IPS-18a (cell line): Measurements from ENCODE around the gene GRID1.

Experiments used
- H3K27ac ChIP-seq: one replicate; pipeline ENCODE4 v1.5.1; 2013; ENCODE audit warnings: low read length
- H3K27me3 ChIP-seq: one replicate; pipeline ENCODE4 v1.6.1; 2013; ENCODE audit warnings: mild to moderate bottlenecking, low read length; ENCODE audit not compliant: control insufficient read depth, insufficient read depth
- H3K36me3 ChIP-seq: one replicate; pipeline ENCODE4 v1.6.1; 2013; ENCODE audit warnings: low read depth, low read length; ENCODE audit not compliant: control insufficient read depth
- H3K4me1 ChIP-seq: one replicate; pipeline ENCODE4 v1.6.1; 2013; ENCODE audit warnings: low read depth, low read length; ENCODE audit not compliant: control insufficient read depth
- H3K4me3 ChIP-seq: one replicate; pipeline ENCODE4 v1.5.1; 2013; ENCODE audit warnings: low read length
- H3K9ac ChIP-seq: one replicate; pipeline ENCODE4 v1.6.1; 2013; ENCODE audit warnings: mild to moderate bottlenecking, low read length, moderate library complexity
- H3K9me3 ChIP-seq: one replicate; pipeline ENCODE4 v1.6.1; 2013; ENCODE audit warnings: low read depth, low read length; ENCODE audit not compliant: control insufficient read depth

GRID1 gene

DNA sequence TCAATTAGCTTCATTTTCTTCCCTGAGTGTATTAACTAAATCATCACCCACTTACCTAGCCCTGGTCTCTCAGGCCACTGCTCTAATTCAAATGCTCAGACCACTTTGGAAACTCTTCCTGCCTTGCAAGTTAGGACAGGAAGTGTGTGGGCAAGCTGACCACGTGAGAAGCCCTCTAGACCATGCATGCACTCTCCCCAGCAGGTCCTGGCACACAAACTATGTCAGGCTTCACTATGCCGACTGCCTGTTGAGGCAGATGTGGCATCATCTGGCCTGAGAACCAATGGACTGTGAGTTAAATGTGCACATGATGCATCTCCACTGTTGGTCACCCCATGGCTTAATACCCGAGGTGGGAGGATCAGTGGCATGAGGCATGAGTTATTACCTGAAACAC is 439.6 kb downstream of the GRID1 start:
- Histone ChIP-seq H3K4me1 (no peaks in the 10 kb centered on the region), H3K27ac (no peak overlapping the region), H3K36me3 (no peaks in the 10 kb centered on the region), H3K9me3 (no peaks in the 10 kb centered on the region), H3K9ac (no peak overlapping the region), H3K4me3 (no peak overlapping the region), H3K27me3 (no peaks in the 10 kb centered on the region)

DNA sequence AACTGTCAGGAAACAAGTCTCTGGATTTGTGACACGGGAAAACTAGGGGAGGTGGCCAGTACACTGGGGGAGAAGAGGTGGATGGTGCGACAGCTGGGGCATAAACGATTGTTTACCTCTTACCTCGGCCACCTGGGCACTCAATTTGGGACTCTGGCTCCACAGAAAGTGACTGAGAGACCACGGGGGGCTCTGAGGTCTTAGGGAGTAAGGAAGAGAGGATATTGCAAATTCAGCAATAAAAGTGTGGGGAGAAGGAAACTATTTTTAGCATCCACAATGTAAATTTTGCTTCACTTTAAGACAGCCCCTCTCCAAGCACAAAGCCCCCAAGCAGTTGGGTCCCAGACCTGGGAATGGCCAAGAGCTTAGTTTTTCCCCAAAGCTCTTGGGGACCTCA is 440.5 kb downstream of the GRID1 start:
- no peak overlapping the region for H3K9ac ChIP-seq
- no peaks in the 10 kb centered on the region for H3K4me1 ChIP-seq
- no peaks in the 10 kb centered on the region for H3K27me3 ChIP-seq
- H3K4me3 ChIP-seq: no peak overlapping the region
- no peaks in the 10 kb centered on the region for H3K36me3 ChIP-seq
- no peaks in the 10 kb centered on the region for H3K9me3 ChIP-seq
- H3K27ac ChIP-seq: no peak overlapping the region

DNA sequence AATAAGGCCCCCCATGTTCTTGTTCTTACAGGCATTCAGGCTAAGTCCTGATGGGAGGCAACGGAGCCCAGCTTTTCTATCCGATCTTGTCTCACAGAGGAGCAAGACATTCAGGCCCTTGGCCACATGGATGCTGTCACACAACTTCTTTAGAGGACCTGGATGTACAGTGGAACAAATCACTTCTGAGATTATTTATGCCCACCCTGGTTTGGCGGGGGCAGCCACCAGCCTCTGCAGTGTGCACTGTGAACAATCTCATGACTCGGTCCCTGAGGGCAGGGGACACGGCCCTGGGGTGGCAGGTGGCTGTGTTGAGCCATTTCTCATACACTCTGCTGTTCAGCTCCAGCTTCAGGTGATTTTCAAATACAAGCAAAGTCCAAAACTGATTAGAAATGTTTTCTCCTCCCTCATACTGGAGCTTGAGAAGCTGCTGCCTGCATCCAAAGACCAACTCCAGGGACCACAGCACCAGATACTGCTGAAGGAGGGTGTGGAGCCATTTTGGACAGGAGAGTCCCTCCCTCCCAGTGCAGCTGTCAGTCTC is 441.3 kb downstream of the GRID1 start:
- H3K27ac ChIP-seq: no peak overlapping the region
- no peaks in the 10 kb centered on the region for H3K9me3 ChIP-seq
- H3K4me3 ChIP-seq: no peak overlapping the region

DNA sequence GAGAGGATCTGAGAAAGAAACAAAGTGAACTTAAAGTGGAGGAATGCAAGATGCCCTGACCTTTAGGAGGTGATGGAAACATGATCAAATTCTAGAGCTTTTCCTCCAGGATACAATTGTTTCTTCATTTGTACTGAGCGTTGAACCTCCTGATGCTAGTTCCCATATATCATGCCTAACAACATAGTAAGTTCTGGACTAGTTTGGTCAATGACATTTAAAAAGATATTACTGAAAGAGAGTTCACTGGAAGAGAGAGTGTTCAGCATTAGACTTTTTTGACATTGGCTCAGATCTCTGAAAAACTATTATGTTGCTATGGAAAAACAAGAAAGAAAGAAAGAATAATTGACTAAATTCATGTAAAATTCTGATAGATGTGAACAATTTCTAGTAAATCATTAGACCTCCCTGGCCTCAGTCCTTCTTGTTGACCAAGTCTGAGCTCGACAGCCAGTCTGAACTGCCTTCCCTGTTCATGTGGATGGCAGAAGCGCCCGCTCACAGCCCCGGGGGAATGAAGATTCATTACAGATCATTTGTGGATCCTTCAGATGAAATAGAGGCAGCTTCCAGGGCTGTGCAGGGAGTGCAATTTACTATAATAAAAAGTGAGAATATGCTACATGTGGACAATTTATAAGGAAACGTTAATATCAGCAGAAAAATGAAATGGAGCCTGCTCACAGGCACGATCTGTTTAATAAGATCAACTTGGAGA is 442.1 kb downstream of the GRID1 start:
- Histone ChIP-seq H3K4me3 (no peak overlapping the region), H3K9ac (no peak overlapping the region), H3K27me3 (no peaks in the 10 kb centered on the region), H3K36me3 (no peaks in the 10 kb centered on the region), H3K4me1 (peaks cover 4% of the 10 kb centered on the region), H3K9me3 (no peaks in the 10 kb centered on the region), H3K27ac (no peak overlapping the region)

More for the DNA sequence above, 441.3 kb downstream of the GRID1 start:
- Histone ChIP-seq H3K27me3 (no peaks in the 10 kb centered on the region), H3K4me1 (no peaks in the 10 kb centered on the region), H3K9ac (no peak overlapping the region), H3K36me3 (no peaks in the 10 kb centered on the region)

DNA sequence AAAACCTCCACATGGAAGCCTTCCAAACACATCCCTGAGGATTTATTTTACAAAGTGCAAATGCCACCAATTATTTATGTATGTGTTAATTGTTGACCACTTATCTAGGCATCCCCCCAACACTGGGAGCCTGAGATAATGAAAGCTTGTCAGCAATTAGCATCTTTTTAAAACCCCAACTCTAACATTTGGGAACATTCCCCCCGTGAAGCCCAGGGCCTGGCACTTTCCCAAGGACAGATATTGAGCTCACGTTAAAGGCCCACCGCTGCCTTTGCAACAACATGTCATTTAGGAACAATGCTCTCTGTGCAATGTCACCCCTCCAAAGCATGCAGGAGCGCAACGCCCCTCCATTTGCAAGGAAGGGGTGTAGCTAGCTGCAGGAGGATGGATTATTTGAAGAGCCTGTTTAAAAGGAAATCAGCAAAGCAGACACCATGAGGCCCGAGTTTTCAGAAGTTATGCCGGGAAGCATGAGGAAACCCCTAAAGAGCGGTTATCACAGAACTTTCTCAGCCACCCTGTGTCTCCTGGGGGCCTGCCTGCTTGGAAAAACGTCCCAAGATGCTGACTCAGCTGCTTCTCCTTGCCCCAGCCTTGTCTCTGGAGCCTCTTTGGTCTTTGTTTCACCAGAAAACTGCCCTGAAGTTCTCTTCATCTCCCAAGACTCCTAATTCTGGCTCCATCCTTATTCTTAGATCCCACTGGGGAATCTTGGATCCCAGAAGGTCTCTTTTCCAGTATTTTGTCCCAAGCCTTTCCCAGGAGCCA is 444.1 kb downstream of the GRID1 start:
- no peak overlapping the region for H3K27ac ChIP-seq
- H3K4me3 ChIP-seq: no peak overlapping the region
- peaks cover 5% of the 10 kb centered on the region for H3K4me1 ChIP-seq
- no peaks in the 10 kb centered on the region for H3K36me3 ChIP-seq
- H3K9me3 ChIP-seq: no peaks in the 10 kb centered on the region
- no peak overlapping the region for H3K9ac ChIP-seq
- H3K27me3 ChIP-seq: no peaks in the 10 kb centered on the region

DNA sequence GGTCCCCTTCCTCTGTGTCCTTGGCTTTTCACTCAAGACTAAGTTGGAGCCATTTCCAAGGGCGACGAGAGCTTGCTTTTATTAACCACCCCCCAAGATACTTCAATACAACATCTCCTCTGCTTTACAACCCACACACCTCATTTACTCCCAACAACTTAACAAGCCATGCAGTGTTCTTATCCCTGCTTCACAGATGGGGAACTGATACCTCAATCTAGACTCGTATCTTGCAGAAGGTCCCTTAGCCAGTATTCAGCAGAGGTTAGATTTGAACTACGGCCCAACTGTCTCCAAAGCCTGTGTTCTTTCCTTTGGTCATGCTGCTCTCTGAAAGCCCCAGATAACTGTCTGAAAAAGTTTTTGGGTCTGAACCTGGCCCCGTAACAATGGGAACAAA is 444.8 kb downstream of the GRID1 start:
- H3K9ac ChIP-seq: no peak overlapping the region
- H3K27me3 ChIP-seq: no peaks in the 10 kb centered on the region
- H3K9me3 ChIP-seq: no peaks in the 10 kb centered on the region
- no peaks in the 10 kb centered on the region for H3K36me3 ChIP-seq
- no peak overlapping the region for H3K4me3 ChIP-seq
- H3K4me1 ChIP-seq: peaks cover 5% of the 10 kb centered on the region
- H3K27ac ChIP-seq: no peak overlapping the region

DNA sequence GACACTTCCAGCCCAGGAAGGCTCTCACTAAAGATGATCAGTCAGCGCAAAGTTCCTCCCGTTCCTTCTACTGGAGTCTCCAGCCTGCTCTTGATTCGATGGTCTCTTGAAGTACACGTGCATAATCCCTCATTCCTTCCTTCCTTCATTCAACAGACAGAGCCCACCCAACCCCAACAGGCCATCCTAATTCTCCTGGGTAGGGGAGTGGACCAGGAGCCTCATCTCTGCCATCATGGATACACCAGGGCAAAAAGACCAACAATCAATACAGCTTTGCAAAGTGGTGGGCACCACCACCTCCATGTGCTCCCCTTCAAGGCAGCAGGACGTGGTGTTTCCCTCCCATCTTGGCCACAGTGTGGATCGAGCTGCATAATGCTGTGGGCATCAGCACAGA is 446.3 kb downstream of the GRID1 start:
- no peak overlapping the region for H3K9ac ChIP-seq
- no peak overlapping the region for H3K4me3 ChIP-seq
- no peaks in the 10 kb centered on the region for H3K9me3 ChIP-seq
- peaks cover 5% of the 10 kb centered on the region for H3K4me1 ChIP-seq
- H3K36me3 ChIP-seq: no peaks in the 10 kb centered on the region
- no peaks in the 10 kb centered on the region for H3K27me3 ChIP-seq
- no peak overlapping the region for H3K27ac ChIP-seq

DNA sequence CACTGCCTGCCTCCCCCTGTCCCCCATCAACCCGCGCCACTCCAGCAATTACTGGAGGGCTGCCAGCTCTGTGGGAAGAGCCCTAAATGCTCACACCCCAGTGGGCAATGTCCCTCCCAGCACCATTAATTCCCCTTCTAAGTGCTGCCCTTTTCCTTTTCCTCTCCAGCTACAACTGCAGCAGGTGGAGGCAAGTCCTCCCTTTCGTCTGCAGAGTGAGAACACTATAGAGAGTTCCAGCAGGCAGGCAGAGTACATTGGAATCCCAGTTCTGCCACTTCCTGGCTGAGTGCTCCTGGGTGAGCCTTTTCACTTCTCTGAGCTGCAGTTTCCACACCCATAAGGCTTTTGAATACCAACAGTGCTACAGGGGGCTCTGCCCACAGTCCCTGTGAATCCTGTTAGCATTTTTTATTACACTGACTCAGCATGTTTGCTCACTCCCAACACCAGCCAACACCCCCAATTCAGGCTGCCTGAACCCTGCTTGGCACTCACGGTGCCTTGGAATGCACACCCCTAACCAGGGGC is 447.0 kb downstream of the GRID1 start:
- Histone ChIP-seq H3K4me3 (no peak overlapping the region), H3K27ac (no peak overlapping the region), H3K36me3 (no peaks in the 10 kb centered on the region), H3K27me3 (no peaks in the 10 kb centered on the region), H3K9ac (no peak overlapping the region), H3K9me3 (no peaks in the 10 kb centered on the region), H3K4me1 (peaks cover 5% of the 10 kb centered on the region)

DNA sequence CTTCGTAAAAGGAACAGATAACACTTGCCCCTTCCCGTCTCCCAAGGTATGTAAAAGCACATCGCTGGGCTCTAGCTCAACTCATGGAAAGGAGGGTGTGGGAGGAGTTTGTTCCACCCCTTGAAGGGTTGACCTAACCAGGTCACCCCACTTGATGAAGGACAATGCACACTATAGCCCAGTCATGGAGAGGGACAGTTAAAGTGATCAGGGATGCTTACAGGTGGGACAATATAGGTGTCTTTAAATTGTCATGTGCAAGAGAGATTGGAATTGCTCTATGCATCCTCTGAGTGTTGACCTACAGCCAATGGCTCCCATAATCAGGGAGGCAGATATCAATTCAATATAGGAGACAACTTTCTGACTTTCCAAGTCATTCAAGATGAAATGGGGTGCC is 448.2 kb downstream of the GRID1 start:
- Histone ChIP-seq H3K36me3 (no peaks in the 10 kb centered on the region), H3K9ac (no peak overlapping the region), H3K27me3 (no peaks in the 10 kb centered on the region), H3K4me1 (peaks cover 5% of the 10 kb centered on the region), H3K4me3 (no peak overlapping the region), H3K9me3 (no peaks in the 10 kb centered on the region), H3K27ac (no peak overlapping the region)

DNA sequence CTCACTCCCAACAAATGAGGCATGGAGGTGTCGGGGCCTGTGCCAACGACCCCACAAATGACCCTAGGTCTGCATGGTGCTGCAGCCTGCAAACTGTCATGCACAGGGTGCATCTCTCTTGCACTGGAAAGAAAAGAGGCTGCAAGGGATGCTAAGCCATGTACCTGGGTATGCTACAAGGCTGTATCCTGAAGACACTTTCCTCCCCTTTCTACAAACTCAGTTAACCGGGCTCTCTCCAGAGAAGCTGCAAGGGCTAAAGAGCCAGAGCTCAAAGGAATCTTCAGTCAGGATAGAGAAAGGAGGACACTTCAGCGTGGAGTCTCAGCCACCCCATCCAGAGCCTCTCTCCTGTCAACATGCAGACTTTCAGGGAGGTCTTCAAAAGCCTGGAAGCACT is 449.0 kb downstream of the GRID1 start:
- Histone ChIP-seq H3K27me3 (no peaks in the 10 kb centered on the region), H3K9me3 (no peaks in the 10 kb centered on the region), H3K36me3 (no peaks in the 10 kb centered on the region), H3K27ac (no peak overlapping the region), H3K9ac (no peak overlapping the region), H3K4me3 (no peak overlapping the region), H3K4me1 (peaks cover 5% of the 10 kb centered on the region)

DNA sequence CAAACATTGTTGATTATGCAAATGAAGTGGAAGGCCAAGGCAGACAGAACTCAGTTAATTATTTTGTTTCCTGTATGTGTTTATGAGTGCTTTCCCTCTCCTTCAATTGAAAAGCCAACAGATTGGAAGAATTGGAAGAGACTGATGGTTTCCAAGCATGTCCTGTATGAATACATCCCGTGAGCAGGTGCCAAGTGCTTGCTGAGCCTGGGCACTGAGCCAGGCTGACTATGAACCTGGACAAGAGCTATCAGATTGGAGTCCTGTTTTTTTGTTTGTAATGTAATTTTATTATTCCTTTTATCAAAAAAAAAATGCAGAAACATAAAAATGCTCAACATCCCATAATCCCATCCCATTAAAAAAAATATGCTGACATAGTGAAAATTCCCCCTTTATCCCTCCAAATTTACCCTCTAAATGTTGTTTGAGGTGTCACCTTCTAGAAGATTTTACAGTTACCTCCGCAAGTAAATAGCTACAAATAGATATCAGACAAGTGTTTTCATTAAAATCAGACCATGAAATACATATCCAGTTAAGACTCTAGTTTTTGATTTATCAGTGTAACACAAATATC is 449.5 kb downstream of the GRID1 start:
- H3K36me3 ChIP-seq: no peaks in the 10 kb centered on the region
- no peak overlapping the region for H3K9ac ChIP-seq
- H3K27ac ChIP-seq: no peak overlapping the region
- no peaks in the 10 kb centered on the region for H3K27me3 ChIP-seq
- H3K4me1 ChIP-seq: peaks cover 5% of the 10 kb centered on the region
- no peak overlapping the region for H3K4me3 ChIP-seq
- H3K9me3 ChIP-seq: no peaks in the 10 kb centered on the region
